Stomach (tissue), 9 donors: ENCODE measurements around the gene TRIM59. TPM values are rescaled to one million over a fixed set of nuclear protein-coding genes. Genes with fewer than 3 reads are reported as not detected.

ENCODE experiments used
- DNase-seq, 2 donors: peaks; one replicate each; pipeline versions ENCODE4 v3.0.0 to v3.0.0-alpha.2; 2013 to 2019
- H3K27ac ChIP-seq, 5 donors: fragments of 200-600 bp in 4 of 5; sonication (generic) in 4 of 5; one replicate each; pipeline ENCODE4 v1.5.1; 2013 to 2019; ENCODE audit warnings: mild to moderate bottlenecking in 1 of 5, moderate library complexity in 1 of 5
- H3K27me3 ChIP-seq, 3 donors: fragments of 200-600 bp; sonication (generic); one replicate each; pipeline ENCODE4 v1.5.1; 2017 to 2019; ENCODE audit warnings: mixed run types in 1 of 3
- H3K36me3 ChIP-seq, 4 donors: fragments of 200-600 bp; sonication (generic); 1 replicate in 3 of 4; 2 replicates in 1 of 4; pipeline ENCODE4 v1.5.1; 2016 to 2019
- H3K4me1 ChIP-seq, 4 donors: fragments of 200-600 bp; sonication (generic); one replicate each; pipeline ENCODE4 v1.5.1; 2016 to 2019
- H3K4me3 ChIP-seq, 4 donors: fragments of 200-600 bp; sonication (generic) in 3 of 4; one replicate each; pipeline ENCODE4 v1.5.1; 2016 to 2019; ENCODE audit warnings: mild to moderate bottlenecking in 1 of 4
- H3K9me3 ChIP-seq, 4 donors: fragments of 200-600 bp; sonication (generic); one replicate each; pipeline ENCODE4 v1.5.1; 2016 to 2019
- EP300 ChIP-seq: sonication (generic); formaldehyde crosslinking; IDR thresholded peaks from one replicate; pipeline ENCODE4 v1.6.1; 2017; ENCODE audit warnings: antibody characterized with exemption
- POLR2A ChIP-seq, 4 donors: fragments of 450-650 bp; IDR thresholded peaks; one replicate each; pipeline ENCODE4 v1.6.1; 2016; ENCODE audit warnings: antibody characterized with exemption in 4 of 4, control low read depth in 2 of 4, mild to moderate bottlenecking in 1 of 4, moderate library complexity in 1 of 4
- POLR2AphosphoS5 ChIP-seq, 3 donors: sonication (generic); formaldehyde crosslinking; IDR thresholded peaks; one replicate each; pipeline ENCODE4 v1.6.1; 2016; ENCODE audit warnings: antibody characterized with exemption in 3 of 3
- WGBS, 5 donors: extraction: QIAGEN DNeasy Blood & Tissue Kit in 3 of 5; methylation state at CpG; one replicate each; pipeline versions ENCODE4 v1.1.5 to v1.1.7; 2013 to 2018; 5-methylcytosine and 5-hydroxymethylcytosine counted together
- intact Hi-C: fragments of 100-400 bp; cut with DNase I; formaldehyde crosslinking; loops from one replicate; pipeline ENCODE4 v1.15.1; 2023; ENCODE audit warnings: low total_unique reads
- polyA plus RNA-seq, 3 donors: library from polyadenylated mRNA; stranded (reverse); fragments of 200-250 nt; gene quantifications; one replicate each; pipeline ENCODE4 v1.2.3, GENCODE V29; 2013
- total RNA-seq, 5 donors: library from RNA; depleted of rRNA; stranded (reverse); fragments of >200 nt; gene quantifications; one replicate each; pipeline versions ENCODE4 v1.1.0 to v1.2.3, GENCODE V29; 2014 to 2016
- TF ChIP-seq, protein P1 (sequence below), 7 experiments: fragments of 450-650 bp in 4 of 7; fragments of 200-600 bp in 3 of 7; sonication (generic) in 3 of 7; IDR thresholded peaks; one replicate each; pipeline ENCODE4 v1.5.1; 2016 to 2019; ENCODE audit warnings: antibody characterized with exemption in 7 of 7, control low read depth in 2 of 7, mild to moderate bottlenecking in 1 of 7
- donor health status: healthy with polysubstance abuse.
- donor health status: Bipolar disorder and iron deficiency.
- donor health status: healthy.

The TRIM59 gene
- total and polyA plus RNA-seq, 8 donors, result 0.29 to 8.6 (median 1.3) TPM; not detected in 1

DNA sequence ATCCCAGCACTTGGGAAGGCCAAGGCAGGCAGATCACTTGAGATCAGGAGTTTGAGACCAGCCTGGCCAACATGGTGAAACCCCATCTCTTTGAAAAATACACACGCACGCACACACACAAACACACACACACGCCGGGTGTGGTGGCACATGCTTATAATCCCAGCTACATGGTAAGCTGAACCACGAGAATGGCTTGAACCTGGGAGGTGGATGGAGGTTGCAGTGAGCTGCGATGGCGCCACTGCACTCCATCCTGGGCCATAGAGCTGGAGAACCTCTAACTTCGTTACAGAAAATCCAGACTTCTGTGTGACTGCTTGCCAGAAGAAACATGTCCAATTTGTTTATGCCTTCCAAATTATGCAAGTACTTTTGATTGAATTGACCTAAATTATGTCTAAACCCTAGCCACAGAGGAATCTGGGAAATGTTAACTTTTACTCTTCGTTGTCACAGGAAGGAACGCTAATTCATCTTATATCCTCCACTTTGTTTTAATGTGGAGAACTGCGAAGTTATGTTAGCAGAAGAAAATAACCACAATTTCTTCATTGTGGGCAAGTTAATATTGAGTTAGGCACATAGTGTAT, 21.7 kb downstream of the TRIM59 start:
- 91 to 95% (median 93%) methylated on average over 11 of the region's 11 CpGs for WGBS, 5 donors
- Histone ChIP-seq H3K9me3 (no peaks in the 10 kb centered on the region), H3K4me1 (no peaks in the 10 kb centered on the region), H3K27me3 (no peaks in the 10 kb centered on the region), H3K36me3 (peaks cover 3 to 97% (median 95%) of the 10 kb centered on the region in 4 donors), H3K4me3 (no peak overlapping the region), H3K27ac (no peak overlapping the region)
- no peak for TF ChIP-seq POLR2A (IDR thresholded peaks at IDR 0.05)
- no peak for DNase-seq
- intact Hi-C loops, result no loop called here

DNA sequence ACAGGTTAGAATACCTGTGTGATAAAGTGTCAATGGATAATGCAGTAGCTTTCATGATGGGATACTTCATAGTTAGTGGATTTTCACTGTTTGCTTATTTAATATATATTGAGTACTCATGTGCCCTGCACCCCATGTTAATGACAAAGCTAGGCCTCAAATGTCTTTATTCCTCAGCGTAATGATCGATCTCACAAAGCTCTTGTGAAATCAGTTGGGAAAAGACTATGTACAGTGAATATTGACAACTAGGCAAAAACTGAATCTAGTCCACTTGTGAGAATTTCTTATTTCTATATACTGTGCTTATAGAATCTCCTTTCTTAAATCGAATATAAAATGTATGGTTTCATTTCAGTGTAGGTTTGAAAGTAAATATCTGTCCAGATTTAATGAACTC, 32.3 kb downstream of the TRIM59 start:
- Histone ChIP-seq H3K9me3 (no peaks in the 10 kb centered on the region), H3K27ac (no peak overlapping the region), H3K36me3 (peaks cover 8 to 84% (median 72%) of the 10 kb centered on the region in 4 donors), H3K27me3 (no peaks in the 10 kb centered on the region), H3K4me1 (peaks cover 0 to 16% (median 0%) of the 10 kb centered on the region in 4 donors), H3K4me3 (no peak overlapping the region)
- no peak for DNase-seq
- TF ChIP-seq EP300, result no peak
- TF ChIP-seq POLR2A (IDR thresholded peaks at IDR 0.05), result no peak
- TF ChIP-seq, protein P1, sequence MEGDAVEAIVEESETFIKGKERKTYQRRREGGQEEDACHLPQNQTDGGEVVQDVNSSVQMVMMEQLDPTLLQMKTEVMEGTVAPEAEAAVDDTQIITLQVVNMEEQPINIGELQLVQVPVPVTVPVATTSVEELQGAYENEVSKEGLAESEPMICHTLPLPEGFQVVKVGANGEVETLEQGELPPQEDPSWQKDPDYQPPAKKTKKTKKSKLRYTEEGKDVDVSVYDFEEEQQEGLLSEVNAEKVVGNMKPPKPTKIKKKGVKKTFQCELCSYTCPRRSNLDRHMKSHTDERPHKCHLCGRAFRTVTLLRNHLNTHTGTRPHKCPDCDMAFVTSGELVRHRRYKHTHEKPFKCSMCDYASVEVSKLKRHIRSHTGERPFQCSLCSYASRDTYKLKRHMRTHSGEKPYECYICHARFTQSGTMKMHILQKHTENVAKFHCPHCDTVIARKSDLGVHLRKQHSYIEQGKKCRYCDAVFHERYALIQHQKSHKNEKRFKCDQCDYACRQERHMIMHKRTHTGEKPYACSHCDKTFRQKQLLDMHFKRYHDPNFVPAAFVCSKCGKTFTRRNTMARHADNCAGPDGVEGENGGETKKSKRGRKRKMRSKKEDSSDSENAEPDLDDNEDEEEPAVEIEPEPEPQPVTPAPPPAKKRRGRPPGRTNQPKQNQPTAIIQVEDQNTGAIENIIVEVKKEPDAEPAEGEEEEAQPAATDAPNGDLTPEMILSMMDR (IDR thresholded peaks at IDR 0.05), result no peak
- no peak for TF ChIP-seq POLR2AphosphoS5 (IDR thresholded peaks at IDR 0.05)
- WGBS, 5 donors, result 71 to 95% (median 85%) methylated on average over 3 of the region's 3 CpGs
- intact Hi-C loops, result no loop called here

DNA sequence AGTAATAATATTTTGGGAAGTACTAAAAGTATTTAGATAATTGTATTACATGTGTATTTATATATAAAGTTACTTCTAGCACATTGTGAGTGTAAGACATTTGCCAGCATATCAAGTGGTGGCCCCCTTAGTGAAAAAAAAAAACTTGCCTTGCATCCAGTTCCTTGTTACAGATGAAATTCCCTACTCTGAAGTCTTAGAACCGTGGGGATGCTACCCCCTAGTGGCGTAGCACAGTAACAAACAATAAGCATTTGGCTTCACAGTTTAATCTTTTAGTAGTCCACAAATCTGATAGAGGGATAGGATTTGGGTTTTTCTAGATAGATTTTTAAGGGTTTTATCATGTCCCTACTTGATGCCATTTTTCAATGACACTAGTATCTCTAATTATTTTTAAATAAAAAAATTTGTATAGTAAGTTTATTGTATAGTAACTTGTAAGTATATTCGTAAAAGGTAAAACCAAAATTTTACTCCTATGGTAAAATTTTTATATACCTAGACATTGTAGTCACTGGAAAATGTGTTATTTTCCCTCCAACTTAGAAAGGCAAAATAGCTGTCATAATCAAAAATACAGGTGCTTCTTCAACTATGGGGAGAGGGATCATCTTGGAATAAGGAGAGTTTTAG, 35.9 kb downstream of the TRIM59 start:
- DNase-seq, result peak; percentile 53 to 90
- no peak overlapping the region for H3K27ac ChIP-seq
- no peaks in the 10 kb centered on the region for H3K9me3 ChIP-seq
- TF ChIP-seq POLR2A (IDR thresholded peaks at IDR 0.05) (no peak), POLR2AphosphoS5 (IDR thresholded peaks at IDR 0.05) (peak in 1 of 3 donors; percentile 11), EP300 (no peak)
- TF ChIP-seq, protein P1 (IDR thresholded peaks at IDR 0.05), result peak in 5 of 7 experiments; percentile 55 to 85 (median 70)
- intact Hi-C loops, result no loop called here
- no peaks in the 10 kb centered on the region for H3K27me3 ChIP-seq
- WGBS, 5 donors, result 35 to 40% (median 36%) methylated on average over 3 of the region's 3 CpGs
- H3K4me1 ChIP-seq, result peaks cover 0 to 16% (median 0%) of the 10 kb centered on the region in 4 donors
- peaks cover 0 to 55% (median 50%) of the 10 kb centered on the region in 4 donors for H3K36me3 ChIP-seq
- no peak overlapping the region for H3K4me3 ChIP-seq

DNA sequence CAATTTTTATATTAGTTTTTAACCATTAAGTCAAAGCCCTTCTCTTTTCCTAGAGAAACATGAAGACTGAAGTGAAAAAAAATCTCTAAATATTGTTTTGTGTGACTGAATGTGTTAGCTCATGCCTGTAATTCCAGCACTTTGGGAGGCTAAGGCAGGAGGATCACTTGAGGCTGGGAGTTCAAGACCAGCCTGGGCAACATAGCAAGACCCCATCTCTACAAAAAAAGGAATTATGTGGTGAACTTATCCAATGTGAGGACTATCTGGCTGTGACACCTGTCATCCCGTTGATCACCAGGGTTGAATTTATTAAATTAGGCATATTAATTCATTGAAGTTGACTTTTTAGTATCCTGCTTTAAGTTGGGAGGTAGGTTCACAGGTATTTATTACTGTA, 37.1 kb downstream of the TRIM59 start:
- Histone ChIP-seq H3K27me3 (no peaks in the 10 kb centered on the region), H3K4me3 (no peak overlapping the region), H3K4me1 (peaks cover 0 to 20% (median 0%) of the 10 kb centered on the region in 4 donors), H3K36me3 (peaks cover 0 to 47% (median 38%) of the 10 kb centered on the region in 4 donors), H3K27ac (no peak overlapping the region), H3K9me3 (no peaks in the 10 kb centered on the region)
- no peak for DNase-seq
- WGBS, 5 donors, result 35 to 83% (median 47%) methylated on average over 1 of the region's 1 CpG
- TF ChIP-seq POLR2AphosphoS5 (IDR thresholded peaks at IDR 0.05) (no peak), POLR2A (IDR thresholded peaks at IDR 0.05) (no peak), EP300 (no peak)
- TF ChIP-seq, protein P1 (IDR thresholded peaks at IDR 0.05), result no peak
- intact Hi-C loops, result no loop called here
